Psoas muscle (tissue), 8 donors: Measurements from ENCODE around the gene QKI. TPM values are rescaled to one million over a fixed set of nuclear protein-coding genes. Genes with fewer than 3 reads are reported as not detected.

Experiments used
- ATAC-seq, 4 donors: fragments of 200-7000 bp; cut with Tn5 transposase; one replicate each; pipeline ENCODE4 v1.9.1; 2020; ENCODE audit warnings: moderate library complexity in 3 of 4, mild to moderate bottlenecking in 2 of 4
- DNase-seq, 2 donors: peaks; one replicate each; pipeline ENCODE4 v3.0.0-alpha.2; 2020
- H3K27ac ChIP-seq: fragments of 200-600 bp; one replicate; pipeline ENCODE4 v1.8.0; 2022
- H3K27me3 ChIP-seq, 3 donors: fragments of 200-600 bp in 1 of 3; one replicate each; pipeline versions ENCODE4 v1.6.1 to v1.8.0; 2013 to 2022; ENCODE audit warnings: low read length in 2 of 3, mild to moderate bottlenecking in 2 of 3, moderate library complexity in 1 of 3; ENCODE audit not compliant: insufficient read depth in 3 of 3
- H3K36me3 ChIP-seq, 2 donors: fragments of 200-600 bp in 1 of 2; one replicate each; pipeline versions ENCODE4 v1.6.1 to v1.8.0; 2013 to 2022; ENCODE audit warnings: low read depth in 1 of 2, mild to moderate bottlenecking in 1 of 2, moderate library complexity in 1 of 2; ENCODE audit not compliant: insufficient read depth in 1 of 2
- H3K4me1 ChIP-seq: fragments of 200-600 bp; one replicate; pipeline ENCODE4 v1.8.0; 2022
- H3K4me3 ChIP-seq: fragments of 200-600 bp; one replicate; pipeline ENCODE4 v1.8.0; 2022; ENCODE audit warnings: mild to moderate bottlenecking
- H3K9me3 ChIP-seq: fragments of 200-600 bp; one replicate; pipeline ENCODE4 v1.8.0; 2022
- WGBS, 3 donors: extraction: QIAGEN DNeasy Blood & Tissue Kit; methylation state at CpG; one replicate each; pipeline versions ENCODE4 v1.1.6 to v1.1.7; 2013; 5-methylcytosine and 5-hydroxymethylcytosine counted together
- intact Hi-C, 2 donors: fragments of 100-400 bp; cut with DNase I; formaldehyde crosslinking; loops; one replicate each; pipeline versions ENCODE4 v1.11.0 to v1.14.2; 2022
- polyA plus RNA-seq, 3 donors: library from polyadenylated mRNA; stranded (reverse); fragments of 200-250 nt; gene quantifications; one replicate each; pipeline ENCODE4 v1.2.3, GENCODE V29; 2013
- total RNA-seq, 4 donors: library from RNA; stranded (reverse); fragmentation: NEBNext Ultra II Directional in 2 of 4; extraction: Animal tissue kit (Norgen Biotek cat#: 25700) in 2 of 4; gene quantifications; one replicate each; pipeline versions ENCODE4 v1.2.1 to v1.2.4, GENCODE V29; 2021 to 2023
- TF ChIP-seq, protein P1 (sequence below): fragments of 200-600 bp; IDR thresholded peaks from one replicate; pipeline ENCODE4 v1.8.0; 2022; ENCODE audit warnings: antibody characterized with exemption
- donor health status: healthy with polysubstance abuse.
- donor health status: DM: no; HTN: no; CAD: no; lungs with moderate emphysema.
- donor health status: Bipolar disorder and iron deficiency.
- donor health status: healthy.
- donor health status: DM: yes; HTN: yes; CAD: no.
- donor health status: DM: no; HTN: no; CAD: no.
- donor health status: DM: no; HTN: no; CAD: no.
- donor health status: DM: yes; HTN: yes; CAD: no.

The QKI gene
- total and polyA plus RNA-seq, 7 donors, result 62.0 to 421 (median 275) TPM

DNA sequence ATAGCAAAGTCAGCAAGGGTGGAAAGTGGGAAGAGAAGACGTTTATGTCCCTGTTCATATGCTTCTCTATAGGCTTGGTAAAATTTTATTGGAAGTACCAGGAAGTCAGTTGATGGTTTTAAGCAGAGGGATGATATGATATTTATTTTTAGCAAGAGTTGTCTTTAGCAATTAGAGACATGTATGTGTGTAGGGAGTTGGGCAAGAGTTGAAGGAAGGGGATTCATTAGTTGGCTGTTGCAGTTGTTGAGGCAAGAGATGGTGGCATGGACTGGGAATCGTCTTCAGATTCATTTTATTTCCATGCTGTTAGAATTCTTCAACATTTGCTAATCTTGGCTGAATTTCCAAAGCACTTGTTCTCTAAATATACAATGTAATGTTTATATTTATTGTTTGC lies 85.6 kb downstream of the QKI start:
- 22 to 34% (median 26%) methylated on average over 2 of the region's 2 CpGs for WGBS, 3 donors
- intact Hi-C loops, result no loop called here
- Histone ChIP-seq H3K36me3 (no peaks in the 10 kb centered on the region), H3K4me1 (peaks cover 67% of the 10 kb centered on the region), H3K27me3 (no peaks in the 10 kb centered on the region), H3K9me3 (no peaks in the 10 kb centered on the region), H3K27ac (peak overlapping the region; percentile 87), H3K4me3 (no peak overlapping the region)
- ATAC-seq (peak; percentile 67 to 78 (median 73)), DNase-seq (no peak)
- TF ChIP-seq, protein P1, sequence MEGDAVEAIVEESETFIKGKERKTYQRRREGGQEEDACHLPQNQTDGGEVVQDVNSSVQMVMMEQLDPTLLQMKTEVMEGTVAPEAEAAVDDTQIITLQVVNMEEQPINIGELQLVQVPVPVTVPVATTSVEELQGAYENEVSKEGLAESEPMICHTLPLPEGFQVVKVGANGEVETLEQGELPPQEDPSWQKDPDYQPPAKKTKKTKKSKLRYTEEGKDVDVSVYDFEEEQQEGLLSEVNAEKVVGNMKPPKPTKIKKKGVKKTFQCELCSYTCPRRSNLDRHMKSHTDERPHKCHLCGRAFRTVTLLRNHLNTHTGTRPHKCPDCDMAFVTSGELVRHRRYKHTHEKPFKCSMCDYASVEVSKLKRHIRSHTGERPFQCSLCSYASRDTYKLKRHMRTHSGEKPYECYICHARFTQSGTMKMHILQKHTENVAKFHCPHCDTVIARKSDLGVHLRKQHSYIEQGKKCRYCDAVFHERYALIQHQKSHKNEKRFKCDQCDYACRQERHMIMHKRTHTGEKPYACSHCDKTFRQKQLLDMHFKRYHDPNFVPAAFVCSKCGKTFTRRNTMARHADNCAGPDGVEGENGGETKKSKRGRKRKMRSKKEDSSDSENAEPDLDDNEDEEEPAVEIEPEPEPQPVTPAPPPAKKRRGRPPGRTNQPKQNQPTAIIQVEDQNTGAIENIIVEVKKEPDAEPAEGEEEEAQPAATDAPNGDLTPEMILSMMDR, result no peak

GRCh38 chr6:163501026-163501425 lies 86.5 kb downstream of the QKI start:
- TF ChIP-seq, protein P1, result no peak
- no peaks in the 10 kb centered on the region for H3K27me3 ChIP-seq
- H3K27ac ChIP-seq, result peak overlapping the region; percentile 87
- H3K36me3 ChIP-seq, result no peaks in the 10 kb centered on the region
- peak in 1 of 4 donors; percentile 12 for ATAC-seq
- no peak overlapping the region for H3K4me3 ChIP-seq
- no peaks in the 10 kb centered on the region for H3K9me3 ChIP-seq
- intact Hi-C loops, result no loop called here
- WGBS, 3 donors, result 23 to 49% (median 44%) methylated on average over 2 of the region's 2 CpGs
- DNase-seq, result no peak
- peaks cover 61% of the 10 kb centered on the region for H3K4me1 ChIP-seq

GRCh38 chr6:163501439-163501838 lies 86.9 kb downstream of the QKI start:
- WGBS, 3 donors, result 40 to 52% (median 45%) methylated on average over 3 of the region's 3 CpGs
- Histone ChIP-seq H3K9me3 (no peaks in the 10 kb centered on the region), H3K27ac (peak overlapping the region; percentile 87), H3K4me1 (peaks cover 57% of the 10 kb centered on the region), H3K4me3 (no peak overlapping the region), H3K27me3 (no peaks in the 10 kb centered on the region), H3K36me3 (no peaks in the 10 kb centered on the region)
- ATAC-seq (peak; percentile 63 to 84 (median 74)), DNase-seq (no peak)
- intact Hi-C loops, result no loop called here
- TF ChIP-seq, protein P1, result no peak

DNA sequence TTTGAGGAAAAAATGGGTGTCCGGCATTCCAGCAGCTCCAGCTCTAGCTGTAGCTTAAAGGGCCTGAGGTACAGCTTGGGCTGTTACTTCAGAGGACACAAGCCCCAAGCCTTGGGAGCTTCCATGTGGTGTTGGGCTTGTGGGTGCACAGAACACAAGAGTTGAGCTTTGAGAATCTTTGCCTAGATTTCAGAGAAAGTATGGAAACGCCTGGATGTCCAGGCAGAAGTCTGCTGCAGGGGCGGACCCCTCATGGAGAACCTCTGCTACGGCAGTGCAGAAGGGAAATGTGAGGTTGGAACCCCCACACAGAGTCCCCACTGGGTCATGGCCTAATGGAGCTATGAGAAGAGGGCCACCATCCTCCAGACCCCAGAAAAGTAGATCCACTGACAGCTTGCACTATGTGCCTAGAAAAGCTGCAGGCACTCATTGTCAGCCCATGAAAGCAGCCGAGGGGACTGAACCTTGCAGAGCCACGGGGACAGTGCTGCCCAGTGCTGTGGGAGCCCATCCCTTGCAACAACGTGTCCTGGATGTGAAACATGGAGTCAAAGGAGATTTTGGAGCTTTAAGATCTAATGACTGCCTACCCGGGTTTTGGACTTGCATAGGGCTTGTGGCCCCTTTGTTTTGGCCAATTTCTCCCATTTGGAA lies 90.6 kb downstream of the QKI start:
- intact Hi-C loops, result no loop called here
- TF ChIP-seq, protein P1, result no peak
- WGBS, 3 donors, result 77 to 85% (median 78%) methylated on average over 8 of the region's 8 CpGs
- H3K27ac ChIP-seq, result no peak overlapping the region
- peaks cover 17% of the 10 kb centered on the region for H3K9me3 ChIP-seq
- peaks cover 27% of the 10 kb centered on the region for H3K4me1 ChIP-seq
- no peaks in the 10 kb centered on the region for H3K36me3 ChIP-seq
- H3K4me3 ChIP-seq, result no peak overlapping the region
- H3K27me3 ChIP-seq, result no peaks in the 10 kb centered on the region
- DNase-seq, result peak in 1 of 2 donors; percentile 39
- ATAC-seq, result no peak

DNA sequence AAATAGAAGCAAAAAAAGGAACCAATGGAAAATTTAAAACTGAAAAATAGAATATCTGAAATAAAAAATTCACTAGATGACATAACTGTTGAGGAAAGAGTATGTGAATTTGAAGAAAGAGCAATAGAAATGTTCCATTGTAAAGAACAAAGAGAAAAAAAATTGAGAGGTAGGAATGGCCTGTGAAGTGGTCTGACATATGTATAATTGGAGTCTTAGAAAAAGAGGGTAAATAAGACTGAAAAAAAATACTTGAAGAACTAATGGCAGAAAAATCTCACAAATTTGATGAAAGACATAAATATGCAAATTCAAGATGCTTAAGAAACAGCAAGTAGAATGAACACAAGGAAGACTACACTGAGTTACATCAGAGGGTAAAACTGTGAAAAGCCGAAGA lies 93.4 kb downstream of the QKI start:
- no peak overlapping the region for H3K27ac ChIP-seq
- intact Hi-C loops, result no loop called here
- WGBS, 3 donors, result 96 to 100% (median 97%) methylated on average over 1 of the region's 1 CpG
- no peaks in the 10 kb centered on the region for H3K27me3 ChIP-seq
- TF ChIP-seq, protein P1, result no peak
- no peak for ATAC-seq
- H3K36me3 ChIP-seq, result no peaks in the 10 kb centered on the region
- peaks cover 17% of the 10 kb centered on the region for H3K9me3 ChIP-seq
- DNase-seq, result no peak
- peaks cover 32% of the 10 kb centered on the region for H3K4me1 ChIP-seq
- H3K4me3 ChIP-seq, result no peak overlapping the region
